ENCODE results near the gene PFKFB1. TPM values are rescaled to one million over a fixed set of nuclear protein-coding genes. Genes with fewer than 3 reads are reported as not detected.

PFKFB1 gene
- total and polyA plus RNA-seq, 9 of the 15 experiments (the other 6 are each of a cell fraction or from before 2014, with no cell fraction given), result 0.07 to 0.24 (median 0.15) TPM; not detected in 2

DNA sequence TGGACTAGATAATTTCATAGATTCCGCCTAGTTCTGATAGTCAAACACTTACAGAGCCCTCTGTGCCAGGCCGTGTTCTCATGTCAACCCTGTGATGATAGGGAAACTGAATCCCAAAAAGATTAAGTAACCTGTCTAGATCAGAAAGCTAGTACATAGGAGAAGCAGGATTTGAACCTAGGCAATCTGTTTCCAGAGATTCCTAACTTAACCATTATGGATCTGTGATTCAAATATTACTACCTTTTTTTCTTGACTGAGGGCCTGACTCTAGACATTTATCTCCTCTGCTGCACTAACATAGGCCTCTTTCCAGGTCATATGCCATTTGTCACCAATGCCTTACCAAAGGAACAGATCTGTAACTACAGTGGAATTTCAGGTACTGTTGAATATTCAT is 35.3 kb upstream of the PFKFB1 start:
- intact Hi-C loops (cut with micrococcal nuclease), result loop anchor here (2.0 kb wide), 1 partner anchor 92 kb away; no protein-coding TSS in a partner anchor
- 25% methylated on average over 2 of the region's 2 CpGs for WGBS (ENCODE audit: insufficient coverage, low coverage, missing lambda C conversion rate)
- H3K4me1 ChIP-seq (replicated peaks in 1 of 2; ENCODE audit: control insufficient read depth in 2 of 2, insufficient read depth in 2 of 2, low read length in 2 of 2), result peaks cover 9 to 36% of the 10 kb centered on the region in 2 experiments; a peak in 4 of 5 replicates
- H2AFZ ChIP-seq (ENCODE audit: low read depth, low read length), result no peak overlapping the region
- ChIA-PET POLR2A (interaction anchor here (1.0 to 1.9 kb wide), 2 partner anchors 14 to 20 kb away, joined by 3 to 8 read pairs; no protein-coding TSS in a partner anchor), CTCF (ENCODE audit: low intra/inter-chr PET ratio) (no interaction called here)
- no peak overlapping the region for H3K4me3 ChIP-seq
- TF ChIP-seq PCBP2 (IDR thresholded peaks at IDR 0.05; ENCODE audit: low read depth, low read length, poor library complexity, severe bottlenecking) (no peak), ZBTB34 (CRISPR knock-in tag; IDR thresholded peaks at IDR 0.05) (no peak), ZBTB43 (CRISPR knock-in tag; IDR thresholded peaks at IDR 0.05) (no peak), RBM22 (IDR thresholded peaks at IDR 0.05; ENCODE audit: low read depth, low read length, poor library complexity, severe bottlenecking) (no peak), MEIS2 (IDR thresholded peaks at IDR 0.05; ENCODE audit: partially characterized antibody) (no peak), ZNF280A (IDR thresholded peaks at IDR 0.05; ENCODE audit: low read depth, partially characterized antibody) (no peak), MBD2 (IDR thresholded peaks at IDR 0.05; ENCODE audit: borderline replicate concordance, low read depth) (no peak), HNRNPK (IDR thresholded peaks at IDR 0.05; ENCODE audit: low read depth, low read length, poor library complexity, severe bottlenecking) (no peak), KHSRP (IDR thresholded peaks at IDR 0.05) (no peak), HCFC1 (IDR thresholded peaks at IDR 0.05; ENCODE audit: low read depth, low read length) (no peak), ZC3H11A (IDR thresholded peaks at IDR 0.05; ENCODE audit: low read depth, low read length) (no peak)
- TF ChIP-seq, protein P1, sequence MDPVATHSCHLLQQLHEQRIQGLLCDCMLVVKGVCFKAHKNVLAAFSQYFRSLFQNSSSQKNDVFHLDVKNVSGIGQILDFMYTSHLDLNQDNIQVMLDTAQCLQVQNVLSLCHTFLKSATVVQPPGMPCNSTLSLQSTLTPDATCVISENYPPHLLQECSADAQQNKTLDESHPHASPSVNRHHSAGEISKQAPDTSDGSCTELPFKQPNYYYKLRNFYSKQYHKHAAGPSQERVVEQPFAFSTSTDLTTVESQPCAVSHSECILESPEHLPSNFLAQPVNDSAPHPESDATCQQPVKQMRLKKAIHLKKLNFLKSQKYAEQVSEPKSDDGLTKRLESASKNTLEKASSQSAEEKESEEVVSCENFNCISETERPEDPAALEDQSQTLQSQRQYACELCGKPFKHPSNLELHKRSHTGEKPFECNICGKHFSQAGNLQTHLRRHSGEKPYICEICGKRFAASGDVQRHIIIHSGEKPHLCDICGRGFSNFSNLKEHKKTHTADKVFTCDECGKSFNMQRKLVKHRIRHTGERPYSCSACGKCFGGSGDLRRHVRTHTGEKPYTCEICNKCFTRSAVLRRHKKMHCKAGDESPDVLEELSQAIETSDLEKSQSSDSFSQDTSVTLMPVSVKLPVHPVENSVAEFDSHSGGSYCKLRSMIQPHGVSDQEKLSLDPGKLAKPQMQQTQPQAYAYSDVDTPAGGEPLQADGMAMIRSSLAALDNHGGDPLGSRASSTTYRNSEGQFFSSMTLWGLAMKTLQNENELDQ (CRISPR knock-in tag; IDR thresholded peaks at IDR 0.05; ENCODE audit: borderline replicate concordance), result no peak
- H4K20me1 ChIP-seq (replicated peaks; ENCODE audit: control insufficient read depth, insufficient read depth, low read length), result no peaks in the 10 kb centered on the region
- peak overlapping the region in 1 of 2 experiments; percentile 39; a peak in 2 of 4 replicates for H3K9ac ChIP-seq (ENCODE audit: insufficient read depth in 1 of 2, low read depth in 2 of 2, low read length in 2 of 2)
- H3K9me3 ChIP-seq (replicated peaks; ENCODE audit: control insufficient read depth, insufficient read depth, low read depth, low read length), result no peaks in the 10 kb centered on the region
- no peaks in the 10 kb centered on the region for H3K9me1 ChIP-seq (ENCODE audit: control insufficient read depth, insufficient read depth, low read length)
- DNase-seq (ENCODE audit: extremely low read depth in 1 of 4, low spot score in 3 of 4) (no peak), FAIRE-seq (no peak), ATAC-seq (no peak)
- peak overlapping the region; percentile 50 for H3K4me2 ChIP-seq (ENCODE audit: insufficient read depth, low read length)
- in situ Hi-C loops (cut with MboI), result no loop called here
- no TSS peak for BruUV-seq (replicated peaks)
- no peaks in the 10 kb centered on the region for H3K27me3 ChIP-seq (ENCODE audit: control insufficient read depth in 2 of 2, insufficient read depth in 2 of 2, low read length in 2 of 2)
- no peak overlapping the region; the same call in 2 of the 3 replicates for H3K27ac ChIP-seq (ENCODE audit: extremely low read depth, low read depth, low read length)
- no peaks in the 10 kb centered on the region; the same call in 2 of the 3 replicates for H3K36me3 ChIP-seq (ENCODE audit: control insufficient read depth, insufficient read depth, low read length)
- H3K79me2 ChIP-seq (ENCODE audit: control insufficient read depth, insufficient read depth, low read length), result peaks cover 17% of the 10 kb centered on the region

All from K562 (cell line).